CD1c-positive myeloid dendritic cell (primary cell): Measurements from ENCODE around the gene GSK3B.
"Not testable (repeated sequence)": the region's sequence is repeated elsewhere in the genome, so short reads cannot be mapped to it uniquely, and the experiment has no call there.

ENCODE experiments used
- DNase-seq: peaks from one replicate; pipeline ENCODE4 v3.0.0-alpha.2; 2016; ENCODE audit errors: extremely low spot score

Gene GSK3B

GRCh38 chr3:120053647-120054046 is 40.6 kb downstream of the GSK3B start:
- DNase-seq: not testable (repeated sequence)

DNA sequence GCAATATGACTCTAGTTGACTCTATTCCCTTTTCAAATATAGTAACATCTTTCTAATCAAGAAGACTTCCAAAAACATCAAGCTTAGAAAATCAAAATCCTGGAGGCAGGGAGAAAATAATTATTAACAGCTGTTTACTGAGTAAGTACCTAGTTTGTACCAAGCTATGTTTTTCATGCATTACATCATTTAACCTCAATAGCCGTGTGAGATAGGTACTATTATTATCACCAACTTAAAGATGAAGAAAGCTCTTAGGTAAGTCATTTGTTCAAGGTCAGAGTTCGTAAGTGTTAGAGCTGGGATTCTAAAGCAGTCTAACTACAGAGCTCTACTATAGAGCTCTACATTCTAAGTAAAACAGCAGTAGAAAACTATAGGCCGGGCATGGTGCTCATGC is 41.6 kb downstream of the GSK3B start:
- no peak for DNase-seq

DNA sequence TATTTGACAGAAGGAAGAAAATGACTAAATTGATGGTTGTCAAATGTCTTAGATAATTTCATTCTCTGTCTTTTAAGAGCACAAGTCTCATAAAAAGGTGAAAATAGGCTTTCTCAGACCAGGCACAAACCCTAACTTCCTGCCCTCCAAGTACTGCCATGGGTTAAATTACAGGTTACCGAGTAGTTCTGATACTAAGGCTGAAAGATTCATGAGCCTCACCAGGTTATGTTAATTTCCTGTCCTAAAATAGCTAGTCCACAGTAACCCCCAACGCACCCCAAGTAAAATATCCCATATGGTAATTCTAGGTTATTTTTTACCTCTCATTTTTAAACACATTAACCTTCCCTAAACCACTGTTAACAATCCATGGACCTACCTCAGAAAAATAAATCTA is 42.0 kb downstream of the GSK3B start:
- no peak for DNase-seq

DNA sequence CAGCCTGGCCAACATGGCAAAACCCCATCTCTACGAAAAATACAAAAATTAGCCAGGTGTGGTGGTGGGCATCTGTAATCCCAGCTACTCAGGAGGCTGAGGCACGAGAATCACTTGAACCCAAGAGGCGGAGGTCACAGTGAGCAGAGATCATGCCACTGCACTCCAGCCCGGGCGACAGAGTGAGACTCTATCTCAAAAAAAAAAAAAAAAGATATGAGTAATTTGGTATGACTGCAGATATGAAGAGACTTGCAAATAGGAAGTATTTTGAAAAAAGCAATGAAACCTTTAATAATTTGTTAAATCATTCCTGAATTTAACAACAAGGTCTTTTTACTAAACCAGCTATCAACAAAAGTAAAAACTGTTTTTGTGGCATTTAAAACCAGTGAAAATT is 42.7 kb downstream of the GSK3B start:
- DNase-seq: not testable (repeated sequence)

- DNase-seq: no peak
Observed at GRCh38 chr3:120049881-120050539, 44.2 kb downstream of the GSK3B start.

DNA sequence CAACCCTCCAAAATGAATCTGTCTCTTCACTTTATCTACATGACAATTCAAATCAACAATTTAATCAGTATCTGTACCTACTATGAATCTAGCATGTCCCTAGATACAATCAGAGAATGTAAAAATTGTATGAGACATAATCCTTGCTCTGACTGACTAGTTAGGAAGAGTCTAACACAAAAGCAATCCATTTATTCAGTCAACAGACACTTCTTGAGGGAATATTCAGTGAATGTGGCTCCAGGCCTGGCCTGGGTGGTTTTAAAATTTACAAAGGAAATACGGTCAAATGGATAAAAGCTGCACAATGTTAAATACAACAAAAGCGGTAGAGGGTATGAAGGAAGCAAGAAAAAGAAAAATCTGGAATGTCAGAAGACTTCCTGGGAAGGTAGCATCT is 45.2 kb downstream of the GSK3B start:
- DNase-seq: no peak

- DNase-seq: no peak
Observed at GRCh38 chr3:120048355-120049041, 45.7 kb downstream of the GSK3B start.

DNA sequence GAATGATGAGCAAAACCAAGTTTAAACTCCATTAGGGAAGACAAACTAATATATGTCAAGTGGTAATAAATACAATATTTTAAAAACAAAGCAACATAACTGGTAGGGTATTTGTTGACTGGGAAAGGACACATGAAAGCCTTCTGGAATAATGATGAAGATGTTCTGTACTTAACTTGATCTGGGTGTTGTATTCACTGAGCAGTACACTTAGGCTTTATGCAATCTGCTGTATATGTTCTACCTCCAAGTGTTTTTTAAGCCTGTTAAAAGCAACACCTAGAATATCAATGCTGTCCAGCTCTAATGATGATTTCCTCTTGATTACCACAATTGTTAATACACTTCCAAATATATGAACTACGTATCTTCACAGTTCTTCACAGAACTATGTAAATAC is 46.6 kb downstream of the GSK3B start:
- DNase-seq: no peak

DNA sequence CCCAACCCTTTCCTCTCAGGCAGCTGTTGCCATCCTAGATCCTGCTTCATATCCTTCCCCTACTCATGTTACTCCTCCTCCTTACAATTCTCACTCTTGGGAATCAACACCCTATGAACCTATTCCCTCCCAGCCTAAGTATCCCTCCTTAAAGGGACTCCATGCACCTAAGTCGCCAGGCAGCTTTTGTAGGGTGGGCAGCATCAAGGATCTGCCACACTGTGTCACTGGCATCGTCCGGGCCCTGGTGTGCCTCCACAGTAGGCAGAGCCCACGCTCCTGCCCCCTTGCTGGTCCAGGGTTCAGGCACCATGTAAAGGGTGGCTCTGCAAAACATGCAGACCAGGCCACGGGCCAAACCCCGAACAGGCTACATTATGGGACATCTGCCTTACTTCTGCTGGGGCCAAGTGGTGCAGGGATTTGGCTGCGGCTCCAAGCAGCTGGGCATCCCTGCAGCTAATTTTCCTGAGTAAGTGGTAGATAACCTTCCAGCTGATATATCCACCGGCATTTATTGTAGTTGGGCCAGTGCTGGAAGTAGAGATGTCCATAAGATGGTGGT is 53.4 kb downstream of the GSK3B start:
- DNase-seq: no peak

- no peak for DNase-seq
Observed at GRCh38 chr3:120039642-120040610, 54.3 kb downstream of the GSK3B start.

DNA sequence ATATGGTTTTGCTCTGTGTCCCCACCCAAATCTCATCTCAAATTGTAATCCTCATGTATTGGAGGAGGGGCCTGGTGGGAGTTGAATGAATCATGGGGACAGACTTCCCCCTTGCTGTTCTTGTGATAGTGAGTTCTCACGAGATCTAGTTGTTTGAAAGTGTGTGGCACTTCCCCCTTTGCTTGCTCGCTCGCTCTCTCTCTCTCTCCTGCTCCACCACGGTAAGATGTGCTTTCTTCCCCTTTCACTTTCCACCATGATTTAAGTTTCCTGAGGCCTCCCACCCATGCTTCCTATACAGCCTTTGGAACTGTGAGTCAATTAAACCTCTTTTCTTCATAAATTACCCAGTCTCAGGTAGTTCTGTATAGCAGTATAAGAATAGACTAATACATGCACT is 60.7 kb downstream of the GSK3B start:
- DNase-seq: peak; percentile 65

DNA sequence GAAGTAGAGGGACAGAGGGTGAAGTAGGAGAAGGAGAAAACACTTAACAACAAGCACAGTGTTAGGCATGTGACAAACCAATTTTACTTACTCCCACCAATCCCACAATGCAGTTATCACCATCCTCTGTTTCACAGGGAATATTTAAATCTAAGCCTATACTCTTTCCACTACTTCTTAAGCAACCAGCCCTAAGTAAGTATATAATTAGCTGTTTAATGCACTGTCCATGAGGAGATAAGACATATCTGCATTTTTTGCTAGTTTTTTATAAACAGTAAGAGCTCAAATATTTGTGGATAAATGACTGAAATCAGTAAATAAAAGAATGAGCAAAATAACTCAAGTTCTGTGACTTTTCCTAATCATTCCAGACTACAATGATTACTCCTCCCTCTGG is 62.7 kb downstream of the GSK3B start:
- no peak for DNase-seq

GRCh38 chr3:120029749-120030148 is 64.5 kb downstream of the GSK3B start:
- no peak for DNase-seq

DNA sequence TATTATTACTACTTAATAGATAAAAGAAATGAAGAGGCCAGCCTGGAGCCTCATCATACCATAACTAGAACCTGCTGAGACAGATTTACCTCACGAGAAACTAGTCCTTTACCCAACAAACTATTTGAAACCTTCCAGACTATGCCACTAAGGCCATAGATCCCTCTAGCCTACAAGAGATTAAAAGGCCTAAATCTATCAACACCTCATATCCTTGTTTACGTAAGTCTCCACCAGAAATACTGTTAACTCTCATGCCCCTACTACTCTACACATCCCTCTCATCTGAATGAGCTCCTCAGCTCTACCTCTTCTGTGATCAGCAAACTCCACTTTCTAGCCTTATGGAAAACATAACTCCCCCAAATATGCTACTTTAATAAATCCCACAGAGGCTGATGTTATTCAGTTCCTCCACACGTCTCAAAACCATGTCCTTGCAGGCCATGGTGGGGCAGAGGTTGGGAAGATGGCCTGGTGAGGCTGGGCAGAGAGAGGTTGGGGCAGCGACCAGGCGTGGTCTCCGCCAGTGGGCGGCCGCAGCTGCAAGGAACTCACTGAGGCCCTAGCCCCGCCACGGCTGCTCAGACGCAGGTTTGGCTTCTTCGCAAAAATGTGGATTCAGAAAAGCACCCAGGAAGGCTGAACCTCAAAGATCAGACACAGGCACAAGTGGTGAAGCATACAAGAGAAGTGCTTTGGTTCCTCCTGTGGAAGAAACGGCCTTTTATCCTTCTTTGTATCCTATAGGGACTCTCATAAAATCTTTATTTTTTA is 65.8 kb downstream of the GSK3B start:
- no peak for DNase-seq

DNA sequence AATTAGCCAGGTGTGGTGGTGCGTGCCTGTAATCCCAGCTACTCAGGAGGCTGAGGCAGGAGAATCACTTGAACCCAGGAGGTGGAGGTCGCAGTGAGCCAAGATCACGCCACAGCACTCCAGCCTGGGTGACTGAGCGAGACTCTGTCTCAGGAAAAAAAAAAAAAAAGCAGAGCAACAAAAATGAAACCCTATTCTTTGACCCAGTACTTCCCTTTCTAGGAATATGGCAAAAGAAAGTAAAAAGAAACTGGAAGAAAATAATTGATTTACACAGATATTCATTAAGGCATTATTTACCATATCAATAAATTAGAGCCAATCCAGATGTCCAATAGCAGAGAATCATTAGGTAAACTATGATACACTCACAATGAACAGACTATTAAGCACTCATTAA is 67.0 kb downstream of the GSK3B start:
- DNase-seq: no peak

DNA sequence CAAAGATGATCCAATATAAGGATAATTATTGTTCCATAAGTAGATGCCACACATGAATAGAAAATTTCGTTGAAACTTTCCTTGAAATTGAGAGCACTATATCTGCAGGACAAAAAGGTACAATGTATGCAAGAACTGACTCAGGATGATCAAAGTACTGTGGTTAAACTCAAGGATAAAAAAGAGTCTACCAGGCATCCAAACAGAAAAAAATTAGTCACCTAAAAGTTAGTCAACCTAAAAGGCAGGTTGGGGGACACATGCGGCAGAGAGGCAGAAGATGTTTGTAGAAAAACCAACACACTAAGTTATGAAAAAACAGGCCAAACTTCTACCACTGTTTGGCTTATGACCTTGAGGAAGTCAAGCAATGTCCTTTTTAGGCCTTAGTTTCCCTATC is 68.7 kb downstream of the GSK3B start:
- no peak for DNase-seq

DNA sequence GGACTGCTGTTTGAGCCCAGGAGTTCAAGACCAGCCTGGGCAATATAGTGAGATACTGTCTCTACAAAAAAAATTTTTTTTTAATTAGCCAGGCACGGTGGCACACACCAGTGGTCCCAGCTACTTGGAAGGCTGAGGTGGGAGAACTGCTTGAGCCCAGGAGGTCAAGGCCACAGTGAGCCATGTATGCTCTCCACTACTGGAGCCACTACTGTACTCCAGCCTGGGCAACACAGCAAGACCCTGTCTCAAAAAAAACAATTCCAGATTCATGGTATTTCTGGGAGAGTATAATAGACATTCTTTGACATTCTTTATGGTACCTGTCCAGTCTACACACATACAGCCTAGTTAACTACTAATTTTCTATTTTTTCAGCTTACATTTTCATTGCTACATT is 70.1 kb downstream of the GSK3B start:
- no peak for DNase-seq

DNA sequence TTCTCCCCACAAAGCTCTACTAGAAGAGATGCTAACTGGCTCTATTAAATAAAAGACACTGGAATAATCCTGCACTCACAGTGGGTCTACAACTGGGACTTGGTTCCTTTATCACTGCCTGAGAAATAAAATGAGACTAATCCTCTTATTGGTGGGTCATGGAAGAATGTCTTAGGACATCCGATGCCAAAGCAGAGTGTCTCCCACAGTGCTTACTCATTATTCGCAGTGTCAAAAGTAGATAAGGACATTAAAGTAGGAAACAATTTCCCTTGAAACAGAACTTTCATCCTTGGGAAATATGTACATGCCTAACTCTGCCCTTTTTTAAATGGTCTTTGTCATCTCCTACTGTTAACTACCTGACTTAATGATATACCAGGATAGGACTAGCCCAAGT is 71.5 kb downstream of the GSK3B start:
- DNase-seq: no peak

DNA sequence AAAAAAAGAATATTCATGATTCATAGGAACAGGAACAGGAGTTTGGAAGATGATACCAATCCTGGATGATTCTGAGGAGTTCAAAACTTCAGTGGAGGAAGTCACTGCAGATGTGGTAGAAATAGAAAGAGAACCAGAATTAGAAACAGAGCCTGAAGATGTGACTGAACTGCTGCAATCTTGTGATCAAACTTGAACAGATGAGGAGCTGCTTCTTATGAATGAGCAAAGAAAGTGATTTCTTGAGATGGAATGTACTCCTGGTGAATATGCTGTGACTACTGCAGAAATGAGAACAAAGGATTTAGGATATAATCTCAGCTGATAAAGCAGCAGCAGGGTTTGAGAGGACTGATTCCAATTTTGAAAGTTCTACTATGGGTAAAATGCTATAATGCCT is 72.7 kb downstream of the GSK3B start:
- DNase-seq: no peak

GRCh38 chr3:120018299-120018698 is 75.9 kb downstream of the GSK3B start:
- DNase-seq: no peak

- DNase-seq: no peak
Observed at GRCh38 chr3:120017692-120018091, 76.6 kb downstream of the GSK3B start.

DNA sequence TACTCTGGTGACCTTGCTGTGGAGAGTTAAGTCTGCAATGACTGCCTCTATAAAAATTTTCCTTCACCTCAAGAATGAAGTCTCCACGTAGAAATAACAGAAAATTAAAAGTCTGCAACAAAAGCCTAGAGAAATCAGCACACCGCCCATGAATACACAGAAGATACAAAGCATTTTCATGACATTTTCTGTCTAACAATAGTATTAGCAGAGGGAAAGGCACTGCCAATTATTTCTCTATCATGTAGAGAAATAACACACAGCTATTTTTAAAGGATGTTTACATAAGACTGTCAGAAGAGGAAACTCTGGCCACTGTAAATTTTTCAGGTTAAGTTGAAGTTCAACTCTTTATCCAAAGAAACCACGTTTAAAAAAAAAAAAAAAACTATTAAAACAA is 80.8 kb downstream of the GSK3B start:
- DNase-seq: no peak
